ENCODE data around the gene IL10RA.
A peak's percentile ranks its signal among the peaks of the same experiment; 100 is the strongest.
"Not testable (repeated sequence)": the region's sequence is repeated elsewhere in the genome, so short reads cannot be mapped to it uniquely, and the experiment has no call there.

IL10RA gene

GRCh38 chr11:117985953-117986887 lies at the start of gene IL10RA:
Gene IL10RA, plus strand, starts transcription at chr11:117986394. Its CDS starts 74 bp downstream, at chr11:117986468.
- peak; percentile 87 to 90 for DNase-seq

- DNase-seq = no peak
These were observed 49.2 kb upstream of the IL10RA start for GRCh38 chr11:117936973-117937372.

GRCh38 chr11:117940736-117941135 lies 45.5 kb upstream of the IL10RA start:
- no peak for DNase-seq

- no peak for DNase-seq
These were observed 45.0 kb upstream of the IL10RA start for GRCh38 chr11:117941163-117941707.

GRCh38 chr11:117941976-117942654 lies 44.1 kb upstream of the IL10RA start:
- no peak for DNase-seq

GRCh38 chr11:117944554-117944953 lies 41.6 kb upstream of the IL10RA start:
- DNase-seq = no peak

GRCh38 chr11:117945047-117945810 lies 41.0 kb upstream of the IL10RA start:
- DNase-seq = peak in 1 of 2 donors; percentile 9

- DNase-seq = no peak
These were observed 39.9 kb upstream of the IL10RA start for GRCh38 chr11:117946156-117946841.

- peak; percentile 81 to 82 for DNase-seq
These were observed 39.2 kb upstream of the IL10RA start for GRCh38 chr11:117946842-117947526.

GRCh38 chr11:117947751-117948150 lies 38.4 kb upstream of the IL10RA start:
- not testable (repeated sequence) for DNase-seq

- DNase-seq = not testable (repeated sequence)
These were observed 37.7 kb upstream of the IL10RA start for GRCh38 chr11:117948466-117948865.

GRCh38 chr11:117949062-117949461 lies 37.1 kb upstream of the IL10RA start:
- no peak for DNase-seq

GRCh38 chr11:117950301-117950700 lies 35.9 kb upstream of the IL10RA start:
- peak; percentile 69 to 77 for DNase-seq

GRCh38 chr11:117950993-117951961 lies 34.9 kb upstream of the IL10RA start:
- peak; percentile 28 to 42 for DNase-seq

GRCh38 chr11:117953024-117953671 lies 33.0 kb upstream of the IL10RA start:
- DNase-seq = peak in 1 of 2 donors; percentile 63

GRCh38 chr11:117958949-117959348 lies 27.2 kb upstream of the IL10RA start:
- no peak for DNase-seq

GRCh38 chr11:117959438-117960149 lies 26.6 kb upstream of the IL10RA start:
- no peak for DNase-seq

- DNase-seq = no peak
These were observed 25.8 kb upstream of the IL10RA start for GRCh38 chr11:117960406-117960805.

GRCh38 chr11:117961896-117962295 lies 24.3 kb upstream of the IL10RA start:
- DNase-seq = no peak

Data from CD4-positive, alpha-beta T cell treated with Interleukin-1 beta for 1 hour (primary cell).